Right ventricle myocardium inferior (tissue), 1 donor: ENCODE results near the gene DMAC2L. TPM values are rescaled to one million over a fixed set of nuclear protein-coding genes. Genes with fewer than 3 reads are reported as not detected.

Experiments used
- ATAC-seq: fragments of 200-7000 bp; cut with Tn5 transposase; one replicate; pipeline ENCODE4 v1.9.1; 2020; ENCODE audit warnings: mild to moderate bottlenecking, moderate library complexity
- DNase-seq: peaks from one replicate; pipeline ENCODE4 v3.0.0; 2021; ENCODE audit errors: missing footprints
- intact Hi-C: fragments of 100-400 bp; cut with DNase I; formaldehyde crosslinking; loops from one replicate; pipeline ENCODE4 v1.11.0; 2022
- total RNA-seq: library from RNA; stranded (reverse); fragmentation: NEBNext Ultra II Directional; extraction: Animal tissue kit (Norgen Biotek cat#: 25700); gene quantifications from one replicate; pipeline ENCODE4 v1.2.1, GENCODE V29; 2021
- donor health status: DM: no; HTN: yes; CAD: no; lungs with severe emphysema.

DMAC2L gene
- total RNA-seq, 1 donor from 2014 or later: 22.5 TPM

GRCh38 chr14:50319293-50319692 is 7.2 kb downstream of the DMAC2L start:
- intact Hi-C loops: loop anchor here (10.0 kb wide), 3 partner anchors 336 to 466 kb away; no protein-coding TSS in a partner anchor
- no peak for ATAC-seq
- DNase-seq: no peak

GRCh38 chr14:50319721-50320120 is 7.6 kb downstream of the DMAC2L start:
- DNase-seq (no peak), ATAC-seq (no peak)
- intact Hi-C loops: loop anchor here (5.0 to 10.0 kb wide), 4 partner anchors 78 to 465 kb away; partner anchors contain the start of gene CDKL1

- intact Hi-C loops: loop anchor here (5.0 kb wide), 1 partner anchor 77 kb away; the partner anchor contains the start of gene CDKL1
- DNase-seq (no peak), ATAC-seq (no peak)
These were observed 8.2 kb downstream of the DMAC2L start for GRCh38 chr14:50320283-50320682.

- intact Hi-C loops: loop anchor here (1.0 to 5.0 kb wide), 2 partner anchors 76 to 211 kb away; partner anchors contain the start of genes CDKL1 and MAP4K5
- no peak for DNase-seq
- peak; percentile 95 for ATAC-seq
These were observed 9.0 kb downstream of the DMAC2L start for GRCh38 chr14:50321009-50321660.

- intact Hi-C loops: no loop called here
- ATAC-seq (no peak), DNase-seq (no peak)
These were observed 19.5 kb downstream of the DMAC2L start for GRCh38 chr14:50331596-50331995.

GRCh38 chr14:50333014-50333509 is 20.9 kb downstream of the DMAC2L start:
- intact Hi-C loops: no loop called here
- DNase-seq (no peak), ATAC-seq (peak; percentile 84)

GRCh38 chr14:50334211-50334610 is 22.1 kb downstream of the DMAC2L start:
- ATAC-seq (no peak), DNase-seq (no peak)
- intact Hi-C loops: no loop called here

- ATAC-seq (peak; percentile 42), DNase-seq (no peak)
- intact Hi-C loops: loop anchor here (5.0 kb wide), 1 partner anchor 62 kb away; the partner anchor contains the start of gene CDKL1
These were observed 23.3 kb downstream of the DMAC2L start for GRCh38 chr14:50335389-50335788.

GRCh38 chr14:50335989-50336824 is 24.1 kb downstream of the DMAC2L start:
- intact Hi-C loops: loop anchor here (5.0 kb wide), 1 partner anchor 61 kb away; the partner anchor contains the start of gene CDKL1
- peak; percentile 53 for ATAC-seq
- DNase-seq: no peak

- intact Hi-C loops: loop anchor here (5.0 kb wide), 1 partner anchor 59 kb away; the partner anchor contains the start of gene CDKL1
These were observed 26.5 kb downstream of the DMAC2L start for GRCh38 chr14:50338587-50338986.

GRCh38 chr14:50339178-50339804 is 27.2 kb downstream of the DMAC2L start:
- ATAC-seq (no peak), DNase-seq (no peak)
- intact Hi-C loops: loop anchor here (5.0 kb wide), 1 partner anchor 58 kb away; the partner anchor contains the start of gene CDKL1

More at GRCh38 chr14:50338587-50338986, 26.5 kb downstream of the DMAC2L start:
- ATAC-seq (no peak), DNase-seq (no peak)

- DNase-seq: no peak
- intact Hi-C loops: loop anchor here (5.0 kb wide), 1 partner anchor 192 kb away; the partner anchor contains the start of gene MAP4K5
- ATAC-seq: no peak
These were observed 27.9 kb downstream of the DMAC2L start for GRCh38 chr14:50340045-50340444.

GRCh38 chr14:50340963-50341362 is 28.8 kb downstream of the DMAC2L start:
- intact Hi-C loops: loop anchor here (5.0 kb wide), 1 partner anchor 191 kb away; the partner anchor contains the start of gene MAP4K5
- ATAC-seq: no peak
- DNase-seq: no peak

- no peak for DNase-seq
- intact Hi-C loops: loop anchor here (5.0 kb wide), 1 partner anchor 190 kb away; the partner anchor contains the start of gene MAP4K5
- peak; percentile 90 for ATAC-seq
These were observed 30.3 kb downstream of the DMAC2L start for GRCh38 chr14:50342221-50343078.

- intact Hi-C loops: loop anchor here (5.0 kb wide), 1 partner anchor 189 kb away; the partner anchor contains the start of gene MAP4K5
- no peak for DNase-seq
- no peak for ATAC-seq
These were observed 31.3 kb downstream of the DMAC2L start for GRCh38 chr14:50343434-50343833.

GRCh38 chr14:50344116-50344775 is 32.1 kb downstream of the DMAC2L start:
- ATAC-seq (no peak), DNase-seq (no peak)
- intact Hi-C loops: loop anchor here (5.0 kb wide), 1 partner anchor 188 kb away; the partner anchor contains the start of gene MAP4K5
